ENCODE measurements around the gene PHIP. TPM values are rescaled to one million over a fixed set of nuclear protein-coding genes. Genes with fewer than 3 reads are reported as not detected.

Gene PHIP
- total and polyA plus RNA-seq, 2 of the 8 experiments (the other 6 are each of a cell fraction or from before 2014, with no cell fraction given) = 7.3 to 56.2 TPM

DNA sequence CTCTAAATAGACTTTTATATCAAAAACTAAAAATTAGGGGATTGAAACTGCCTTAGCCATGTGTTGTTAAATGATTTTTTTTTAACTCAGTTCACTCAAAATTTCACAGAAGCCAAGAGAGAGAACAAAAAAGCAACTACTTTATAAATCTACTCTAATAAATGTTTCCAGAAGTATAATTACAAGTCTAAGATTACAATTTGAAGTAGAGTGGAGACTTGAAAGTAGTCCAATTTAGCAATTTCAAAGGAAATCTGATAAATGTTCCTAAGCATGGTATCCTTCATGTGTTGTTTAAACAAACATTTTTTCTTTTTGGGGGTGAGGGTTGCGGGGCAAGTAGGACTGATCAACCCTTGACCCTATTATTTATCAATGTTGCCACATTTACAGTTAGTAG lies 72.6 kb downstream of the PHIP start (continued):
- TF ChIP-seq, protein P1, sequence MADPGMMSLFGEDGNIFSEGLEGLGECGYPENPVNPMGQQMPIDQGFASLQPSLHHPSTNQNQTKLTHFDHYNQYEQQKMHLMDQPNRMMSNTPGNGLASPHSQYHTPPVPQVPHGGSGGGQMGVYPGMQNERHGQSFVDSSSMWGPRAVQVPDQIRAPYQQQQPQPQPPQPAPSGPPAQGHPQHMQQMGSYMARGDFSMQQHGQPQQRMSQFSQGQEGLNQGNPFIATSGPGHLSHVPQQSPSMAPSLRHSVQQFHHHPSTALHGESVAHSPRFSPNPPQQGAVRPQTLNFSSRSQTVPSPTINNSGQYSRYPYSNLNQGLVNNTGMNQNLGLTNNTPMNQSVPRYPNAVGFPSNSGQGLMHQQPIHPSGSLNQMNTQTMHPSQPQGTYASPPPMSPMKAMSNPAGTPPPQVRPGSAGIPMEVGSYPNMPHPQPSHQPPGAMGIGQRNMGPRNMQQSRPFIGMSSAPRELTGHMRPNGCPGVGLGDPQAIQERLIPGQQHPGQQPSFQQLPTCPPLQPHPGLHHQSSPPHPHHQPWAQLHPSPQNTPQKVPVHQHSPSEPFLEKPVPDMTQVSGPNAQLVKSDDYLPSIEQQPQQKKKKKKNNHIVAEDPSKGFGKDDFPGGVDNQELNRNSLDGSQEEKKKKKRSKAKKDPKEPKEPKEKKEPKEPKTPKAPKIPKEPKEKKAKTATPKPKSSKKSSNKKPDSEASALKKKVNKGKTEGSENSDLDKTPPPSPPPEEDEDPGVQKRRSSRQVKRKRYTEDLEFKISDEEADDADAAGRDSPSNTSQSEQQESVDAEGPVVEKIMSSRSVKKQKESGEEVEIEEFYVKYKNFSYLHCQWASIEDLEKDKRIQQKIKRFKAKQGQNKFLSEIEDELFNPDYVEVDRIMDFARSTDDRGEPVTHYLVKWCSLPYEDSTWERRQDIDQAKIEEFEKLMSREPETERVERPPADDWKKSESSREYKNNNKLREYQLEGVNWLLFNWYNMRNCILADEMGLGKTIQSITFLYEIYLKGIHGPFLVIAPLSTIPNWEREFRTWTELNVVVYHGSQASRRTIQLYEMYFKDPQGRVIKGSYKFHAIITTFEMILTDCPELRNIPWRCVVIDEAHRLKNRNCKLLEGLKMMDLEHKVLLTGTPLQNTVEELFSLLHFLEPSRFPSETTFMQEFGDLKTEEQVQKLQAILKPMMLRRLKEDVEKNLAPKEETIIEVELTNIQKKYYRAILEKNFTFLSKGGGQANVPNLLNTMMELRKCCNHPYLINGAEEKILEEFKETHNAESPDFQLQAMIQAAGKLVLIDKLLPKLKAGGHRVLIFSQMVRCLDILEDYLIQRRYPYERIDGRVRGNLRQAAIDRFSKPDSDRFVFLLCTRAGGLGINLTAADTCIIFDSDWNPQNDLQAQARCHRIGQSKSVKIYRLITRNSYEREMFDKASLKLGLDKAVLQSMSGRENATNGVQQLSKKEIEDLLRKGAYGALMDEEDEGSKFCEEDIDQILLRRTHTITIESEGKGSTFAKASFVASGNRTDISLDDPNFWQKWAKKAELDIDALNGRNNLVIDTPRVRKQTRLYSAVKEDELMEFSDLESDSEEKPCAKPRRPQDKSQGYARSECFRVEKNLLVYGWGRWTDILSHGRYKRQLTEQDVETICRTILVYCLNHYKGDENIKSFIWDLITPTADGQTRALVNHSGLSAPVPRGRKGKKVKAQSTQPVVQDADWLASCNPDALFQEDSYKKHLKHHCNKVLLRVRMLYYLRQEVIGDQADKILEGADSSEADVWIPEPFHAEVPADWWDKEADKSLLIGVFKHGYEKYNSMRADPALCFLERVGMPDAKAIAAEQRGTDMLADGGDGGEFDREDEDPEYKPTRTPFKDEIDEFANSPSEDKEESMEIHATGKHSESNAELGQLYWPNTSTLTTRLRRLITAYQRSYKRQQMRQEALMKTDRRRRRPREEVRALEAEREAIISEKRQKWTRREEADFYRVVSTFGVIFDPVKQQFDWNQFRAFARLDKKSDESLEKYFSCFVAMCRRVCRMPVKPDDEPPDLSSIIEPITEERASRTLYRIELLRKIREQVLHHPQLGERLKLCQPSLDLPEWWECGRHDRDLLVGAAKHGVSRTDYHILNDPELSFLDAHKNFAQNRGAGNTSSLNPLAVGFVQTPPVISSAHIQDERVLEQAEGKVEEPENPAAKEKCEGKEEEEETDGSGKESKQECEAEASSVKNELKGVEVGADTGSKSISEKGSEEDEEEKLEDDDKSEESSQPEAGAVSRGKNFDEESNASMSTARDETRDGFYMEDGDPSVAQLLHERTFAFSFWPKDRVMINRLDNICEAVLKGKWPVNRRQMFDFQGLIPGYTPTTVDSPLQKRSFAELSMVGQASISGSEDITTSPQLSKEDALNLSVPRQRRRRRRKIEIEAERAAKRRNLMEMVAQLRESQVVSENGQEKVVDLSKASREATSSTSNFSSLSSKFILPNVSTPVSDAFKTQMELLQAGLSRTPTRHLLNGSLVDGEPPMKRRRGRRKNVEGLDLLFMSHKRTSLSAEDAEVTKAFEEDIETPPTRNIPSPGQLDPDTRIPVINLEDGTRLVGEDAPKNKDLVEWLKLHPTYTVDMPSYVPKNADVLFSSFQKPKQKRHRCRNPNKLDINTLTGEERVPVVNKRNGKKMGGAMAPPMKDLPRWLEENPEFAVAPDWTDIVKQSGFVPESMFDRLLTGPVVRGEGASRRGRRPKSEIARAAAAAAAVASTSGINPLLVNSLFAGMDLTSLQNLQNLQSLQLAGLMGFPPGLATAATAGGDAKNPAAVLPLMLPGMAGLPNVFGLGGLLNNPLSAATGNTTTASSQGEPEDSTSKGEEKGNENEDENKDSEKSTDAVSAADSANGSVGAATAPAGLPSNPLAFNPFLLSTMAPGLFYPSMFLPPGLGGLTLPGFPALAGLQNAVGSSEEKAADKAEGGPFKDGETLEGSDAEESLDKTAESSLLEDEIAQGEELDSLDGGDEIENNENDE (IDR thresholded peaks at IDR 0.05; ENCODE audit: insufficient replicate concordance, low read length) = no peak
- TF ChIP-seq NRF1 (IDR thresholded peaks at IDR 0.05; ENCODE audit: low read depth, low read length) (no peak), CREB1 (IDR thresholded peaks at IDR 0.05) (no peak), SIX5 (IDR thresholded peaks at IDR 0.05; ENCODE audit: low read depth, low read length) (no peak), YY1 (IDR thresholded peaks at IDR 0.05; ENCODE audit: low read depth, low read length) (no peak), MAFK (IDR thresholded peaks at IDR 0.05; ENCODE audit: low read depth, low read length) (no peak), SP2 (IDR thresholded peaks at IDR 0.05; ENCODE audit: low read length) (no peak), PHF8 (conservative IDR thresholded peaks at IDR 0.05; ENCODE audit: low read depth, low read length) (no peak), EGR1 (IDR thresholded peaks at IDR 0.05; ENCODE audit: borderline replicate concordance, low read depth, low read length) (no peak), HDAC2 (IDR thresholded peaks at IDR 0.05; ENCODE audit: borderline replicate concordance in 1 of 2, low read depth in 2 of 2, low read length in 2 of 2) (no peak)
- TF ChIP-seq, protein P2, sequence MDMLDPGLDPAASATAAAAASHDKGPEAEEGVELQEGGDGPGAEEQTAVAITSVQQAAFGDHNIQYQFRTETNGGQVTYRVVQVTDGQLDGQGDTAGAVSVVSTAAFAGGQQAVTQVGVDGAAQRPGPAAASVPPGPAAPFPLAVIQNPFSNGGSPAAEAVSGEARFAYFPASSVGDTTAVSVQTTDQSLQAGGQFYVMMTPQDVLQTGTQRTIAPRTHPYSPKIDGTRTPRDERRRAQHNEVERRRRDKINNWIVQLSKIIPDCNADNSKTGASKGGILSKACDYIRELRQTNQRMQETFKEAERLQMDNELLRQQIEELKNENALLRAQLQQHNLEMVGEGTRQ (IDR thresholded peaks at IDR 0.05; ENCODE audit: low read length) = no peak

Data from H1 (cell line).